Mesenteric fat pad (tissue), 1 donor: ENCODE data around the gene INS. TPM values are rescaled to one million over a fixed set of nuclear protein-coding genes. Genes with fewer than 3 reads are reported as not detected.
"Not testable (repeated sequence)": the region's sequence is repeated elsewhere in the genome, so short reads cannot be mapped to it uniquely, and the experiment has no call there.

Source experiments
- DNase-seq: peaks from one replicate; pipeline ENCODE4 v3.0.0-alpha.2; 2020; ENCODE audit warnings: low spot score
- total RNA-seq: library from RNA; stranded (reverse); fragmentation: NEBNext Ultra II Directional; extraction: Animal tissue kit (Norgen Biotek cat#: 25700); gene quantifications from one replicate; pipeline ENCODE4 v1.2.1, GENCODE V29; 2021
- donor health status: DM: yes; HTN: yes; CAD: no.

The INS gene
- total RNA-seq, 1 donor from 2014 or later = 0.74 TPM

DNA sequence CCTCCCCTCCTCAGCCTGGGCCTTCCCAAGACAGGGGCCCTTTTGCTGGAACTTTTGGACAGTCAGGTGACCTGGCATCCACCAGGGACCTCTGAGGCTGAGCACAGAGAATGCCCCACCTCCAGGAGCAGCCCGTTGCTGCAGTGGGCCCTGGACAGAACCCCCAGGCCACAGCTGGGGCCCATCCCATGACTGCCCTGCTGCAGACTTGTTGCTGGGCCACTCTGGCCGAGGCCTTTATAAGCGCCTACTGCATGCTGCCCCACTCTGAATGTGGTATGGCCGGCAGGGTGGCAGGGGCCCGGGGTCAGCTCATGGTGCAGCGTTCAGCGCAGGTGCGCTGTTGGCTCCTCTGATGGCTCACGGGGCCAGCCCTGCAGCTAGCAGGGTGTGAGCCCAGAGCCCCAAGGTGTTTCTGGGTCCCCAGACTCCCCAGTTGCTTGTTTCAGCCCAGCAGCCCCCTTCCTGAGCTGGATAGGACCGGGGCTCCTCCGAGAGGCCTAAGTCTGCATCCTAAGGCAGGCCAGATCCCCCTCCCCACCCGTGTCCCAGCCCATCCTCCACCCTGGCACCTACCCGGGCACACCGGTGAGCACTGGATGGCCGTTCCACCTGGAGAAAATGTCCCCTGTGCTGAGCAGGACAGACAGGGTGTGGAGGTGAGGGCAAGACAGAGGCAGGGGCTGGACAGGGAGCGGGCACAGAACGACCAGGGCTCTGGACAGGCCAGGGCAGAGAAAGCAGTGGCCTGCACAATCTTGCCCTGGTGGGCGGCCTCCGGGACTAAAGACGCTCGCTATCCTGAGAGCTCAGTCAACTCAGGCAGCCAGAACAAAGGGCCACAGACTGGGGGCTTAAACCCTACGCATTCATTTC lies 38.7 kb upstream of the INS start:
- no peak for DNase-seq

DNA sequence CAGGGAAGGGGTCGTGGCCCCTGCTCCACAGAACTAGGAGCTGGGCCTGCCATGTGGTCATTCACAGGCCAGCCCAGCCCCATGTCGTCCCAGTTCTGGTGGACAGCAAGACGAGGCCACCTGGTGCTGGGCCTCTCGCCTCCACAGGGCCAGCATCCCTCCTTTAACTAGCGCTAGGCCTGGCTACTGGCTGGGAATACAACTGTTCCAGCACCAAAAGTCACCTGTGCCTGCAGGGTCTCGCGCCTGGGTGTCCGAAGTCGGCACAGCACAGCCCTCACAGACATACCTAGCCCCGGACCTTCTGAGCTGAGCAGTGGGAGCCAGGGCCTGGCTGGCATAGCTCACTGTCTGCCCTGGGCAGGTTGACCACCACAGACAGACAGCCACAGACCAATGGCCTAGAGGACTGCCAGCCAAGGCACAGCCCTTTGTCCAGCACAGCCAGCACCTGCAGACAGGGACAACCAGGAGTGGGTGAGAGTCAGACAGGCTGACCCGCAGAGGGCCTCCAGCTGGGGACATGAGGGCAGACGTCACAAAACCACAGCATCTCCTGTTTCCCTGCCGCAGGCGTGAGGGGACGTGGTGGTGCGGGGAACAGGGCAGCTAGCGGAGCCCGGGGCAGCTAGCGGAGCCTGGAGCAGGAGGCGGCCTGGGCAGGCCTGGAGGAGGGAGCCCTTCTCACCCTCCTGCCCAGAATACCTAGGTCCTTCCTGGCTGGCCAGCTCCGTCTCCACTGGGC lies 37.8 kb upstream of the INS start:
- DNase-seq = no peak

DNA sequence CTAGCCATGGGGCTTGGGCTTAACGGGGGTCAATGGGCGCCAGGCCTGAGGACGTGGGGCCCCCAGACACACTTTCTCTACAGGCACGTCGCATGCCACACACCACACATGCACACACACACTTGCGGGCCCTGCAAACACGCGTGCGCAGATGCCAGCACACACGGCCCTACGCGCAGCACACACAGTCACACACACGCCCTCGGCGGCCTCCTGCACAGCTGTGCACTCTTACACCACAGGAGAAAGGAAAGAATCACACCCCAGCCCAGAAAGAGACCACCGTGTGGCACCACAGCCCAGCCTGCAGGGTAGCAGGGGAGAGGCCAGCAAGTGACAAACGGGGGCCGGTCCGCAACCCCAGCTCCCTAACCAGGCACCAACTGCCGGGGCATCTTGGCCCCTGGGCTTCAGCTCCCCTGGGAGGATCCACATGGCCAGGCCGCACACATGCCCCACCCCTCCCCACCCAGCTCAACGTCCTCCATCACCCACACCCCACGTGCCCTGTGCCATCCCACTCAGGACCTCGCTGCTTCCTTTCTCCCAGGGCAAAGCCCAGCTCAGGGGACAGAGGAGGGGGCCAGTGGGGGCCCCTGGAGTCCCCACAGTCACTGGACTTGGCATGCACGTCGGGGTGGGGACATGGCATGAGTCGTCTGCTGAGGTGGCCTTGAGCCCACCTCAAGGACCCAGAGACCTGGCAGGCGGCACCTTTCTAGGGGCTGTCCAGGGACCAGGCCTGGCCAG lies 36.9 kb upstream of the INS start:
- no peak for DNase-seq

DNA sequence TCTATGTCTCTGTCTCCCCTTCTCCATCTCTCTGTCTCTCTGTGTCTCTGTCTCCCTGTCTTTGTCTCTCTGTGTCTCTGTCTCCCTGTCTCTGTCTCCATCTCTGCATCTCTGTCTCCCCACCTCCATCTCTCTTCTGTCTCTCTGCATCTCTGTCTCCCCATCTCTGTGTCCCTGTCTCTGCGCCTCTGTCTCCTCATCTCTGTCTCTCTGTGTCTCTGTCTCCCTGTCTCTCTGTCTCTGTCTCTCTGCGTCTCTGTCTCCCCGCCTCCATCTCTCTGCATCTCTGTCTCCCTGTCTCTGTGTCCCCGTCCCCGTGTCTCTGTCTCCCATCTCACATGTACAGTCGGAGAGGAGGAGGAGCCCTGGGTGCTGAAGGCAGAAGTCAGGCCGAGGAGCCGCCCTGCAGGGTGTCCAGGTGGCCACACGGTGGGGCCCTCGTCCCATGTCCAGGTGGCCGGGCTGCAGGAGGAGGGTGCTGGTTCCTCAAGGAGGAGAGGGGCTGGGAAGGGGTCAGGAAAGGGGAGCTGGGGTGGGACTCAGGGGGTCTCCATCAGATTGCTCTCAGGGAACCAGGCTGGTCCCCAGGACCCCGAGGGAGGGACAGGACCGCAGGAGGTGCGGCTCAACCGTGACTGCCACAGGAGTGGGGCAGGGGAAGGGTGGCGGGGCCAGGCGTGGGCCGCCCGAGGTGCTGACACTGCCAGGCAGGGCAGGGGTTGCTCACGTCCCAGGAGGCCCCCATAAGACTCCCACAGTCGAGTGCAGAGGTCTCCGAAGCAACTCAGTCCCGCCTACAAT lies 36.2 kb upstream of the INS start:
- no peak for DNase-seq

DNA sequence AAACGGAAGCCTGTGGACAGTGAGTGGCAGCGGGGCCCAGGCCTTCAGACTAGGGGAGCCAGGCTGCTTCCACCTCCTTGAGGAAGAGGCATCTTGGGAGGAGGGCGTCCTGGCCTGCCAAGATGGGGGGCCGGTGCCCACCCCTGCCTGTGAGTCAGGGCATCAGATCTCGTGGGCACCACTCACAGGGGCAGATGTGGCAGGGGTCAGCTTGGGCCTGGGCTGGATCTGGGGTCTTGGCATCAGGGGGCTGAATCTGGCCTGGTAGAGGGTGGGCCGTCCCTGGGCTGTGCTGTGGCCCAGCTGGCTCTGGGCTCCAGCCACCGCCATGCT lies 34.7 kb upstream of the INS start:
- DNase-seq = no peak

DNA sequence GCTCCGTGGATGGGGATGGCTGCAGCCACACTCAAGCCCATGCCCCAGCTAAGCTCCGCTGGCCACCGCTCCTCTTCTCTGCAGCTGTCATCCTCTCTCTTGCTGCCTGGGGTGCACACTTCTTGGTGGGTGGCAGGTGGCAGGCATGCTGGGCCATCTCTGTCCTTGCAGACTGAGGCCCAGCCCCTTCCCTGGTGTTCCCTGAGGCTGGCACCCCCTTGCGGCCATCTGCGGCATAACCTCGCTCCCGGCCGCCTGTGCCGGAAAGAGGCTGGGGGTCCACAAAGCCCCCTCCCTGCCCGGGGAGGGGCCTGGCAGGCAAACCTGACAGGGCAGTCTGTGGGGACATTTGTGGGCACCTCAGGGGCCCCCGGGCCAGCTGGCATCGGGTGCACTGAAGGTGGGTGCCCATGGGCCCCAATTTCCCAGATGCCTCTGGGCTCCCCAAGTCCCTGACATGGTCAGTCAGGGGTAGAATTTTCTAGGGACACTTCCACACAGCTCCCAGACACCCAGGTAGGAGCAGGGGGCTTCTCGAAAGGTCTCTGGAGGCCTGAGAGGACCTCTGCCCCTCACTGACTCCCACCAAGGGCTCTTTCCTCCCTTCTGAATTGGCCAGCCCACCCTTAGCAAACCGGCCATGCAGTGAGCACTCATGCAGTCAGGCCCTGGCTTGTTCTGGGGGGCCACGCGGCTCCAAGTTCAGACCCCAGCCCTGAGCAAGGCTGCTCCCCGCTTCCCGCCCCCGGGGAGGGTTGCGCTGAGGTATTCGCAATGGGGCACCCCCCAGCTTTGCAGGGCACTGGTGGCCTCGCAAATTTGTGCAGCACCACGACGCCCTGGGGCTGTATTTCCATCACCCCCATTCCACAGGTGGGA lies 34.1 kb upstream of the INS start:
- DNase-seq = no peak

DNA sequence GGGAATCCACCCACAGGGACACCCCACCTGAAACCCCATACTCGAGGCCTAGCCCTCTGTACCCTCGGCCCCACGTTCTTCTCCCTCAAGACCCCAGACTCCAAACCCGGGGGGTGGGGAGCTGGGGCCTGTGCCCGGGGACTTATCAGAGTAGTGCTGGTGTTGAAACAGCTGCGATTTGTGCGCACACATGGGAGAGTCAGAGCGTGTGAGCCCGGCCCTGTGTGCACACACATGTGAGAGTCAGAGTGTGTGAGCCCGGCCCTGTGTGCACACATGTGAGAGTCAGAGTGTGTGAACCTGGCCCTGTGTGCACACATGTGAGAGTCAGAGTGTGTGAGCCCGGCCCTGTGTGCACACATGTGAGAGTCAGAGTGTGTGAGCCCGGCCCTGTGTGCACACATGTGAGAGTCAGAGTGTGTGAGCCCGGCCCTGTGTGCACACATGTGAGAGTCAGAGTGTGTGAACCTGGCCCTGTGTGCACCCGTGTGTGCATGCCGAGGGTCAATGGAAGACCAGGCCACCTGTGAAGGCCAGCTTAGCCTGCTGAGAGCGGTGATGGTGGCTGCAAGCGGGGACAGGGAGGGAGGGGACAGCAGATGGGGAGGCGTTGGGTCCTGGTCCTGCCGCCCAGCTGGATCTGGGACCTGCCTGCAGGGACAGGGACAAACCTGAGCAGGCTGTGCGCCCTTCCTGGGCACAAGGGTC lies 33.0 kb upstream of the INS start:
- DNase-seq = not testable (repeated sequence)

DNA sequence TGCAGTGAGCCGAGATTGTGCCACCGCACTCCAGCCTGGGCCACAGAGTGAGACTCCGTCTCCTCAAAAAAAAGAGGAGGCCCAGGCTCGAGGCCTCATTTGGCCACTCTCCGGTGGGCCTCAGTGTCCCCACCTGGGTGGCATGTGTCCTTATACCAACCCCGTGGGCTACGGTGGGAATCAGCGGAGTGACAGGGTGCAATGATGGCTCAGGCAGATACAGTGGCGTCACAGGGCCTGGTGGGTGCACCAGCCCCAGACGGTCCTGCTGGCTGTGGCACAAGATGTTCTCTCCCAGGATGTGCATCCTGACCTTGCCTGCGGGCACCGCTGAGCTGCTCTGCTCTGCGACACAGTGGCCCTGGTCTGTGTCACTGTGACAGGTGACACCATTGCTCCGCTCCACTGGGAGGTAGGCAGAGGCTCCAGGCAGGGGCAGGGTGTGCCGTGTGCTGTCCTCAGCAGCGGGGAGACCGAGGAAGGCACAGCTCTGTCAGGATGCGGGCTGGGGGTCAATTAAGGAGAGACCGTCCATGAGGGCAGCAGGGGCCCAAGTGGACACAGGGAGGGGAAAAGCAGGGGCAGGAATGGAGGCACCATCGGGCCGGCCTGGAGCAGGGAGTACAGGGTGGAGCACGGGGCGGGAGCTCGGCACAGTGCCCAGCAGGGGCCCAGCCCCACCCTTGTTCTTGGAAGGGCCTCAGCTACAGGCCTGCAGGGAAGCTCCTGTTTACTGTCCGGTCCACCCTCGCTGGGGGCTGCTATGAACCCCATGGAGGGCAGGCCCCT lies 32.3 kb upstream of the INS start:
- DNase-seq = no peak

DNA sequence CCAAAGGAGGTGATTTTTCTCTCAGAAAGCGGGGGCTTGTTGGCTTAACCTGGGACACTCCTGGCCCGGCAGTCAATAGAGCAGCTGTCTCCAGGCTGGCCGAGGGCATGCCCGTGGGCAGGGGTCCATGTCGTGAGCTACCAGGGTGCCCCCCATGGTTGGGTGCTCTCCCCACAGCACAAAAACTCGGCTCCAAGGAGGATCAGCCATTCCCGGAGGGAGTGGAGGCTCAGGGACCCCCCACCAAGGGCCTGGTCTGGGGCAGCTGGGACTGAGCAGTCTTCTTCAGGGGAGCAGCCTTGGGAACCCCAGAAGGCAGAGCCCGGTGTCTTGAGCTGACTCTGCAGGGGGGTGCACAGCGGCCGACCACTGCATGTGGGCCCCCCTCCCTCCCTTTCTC lies 31.4 kb upstream of the INS start:
- DNase-seq = no peak

DNA sequence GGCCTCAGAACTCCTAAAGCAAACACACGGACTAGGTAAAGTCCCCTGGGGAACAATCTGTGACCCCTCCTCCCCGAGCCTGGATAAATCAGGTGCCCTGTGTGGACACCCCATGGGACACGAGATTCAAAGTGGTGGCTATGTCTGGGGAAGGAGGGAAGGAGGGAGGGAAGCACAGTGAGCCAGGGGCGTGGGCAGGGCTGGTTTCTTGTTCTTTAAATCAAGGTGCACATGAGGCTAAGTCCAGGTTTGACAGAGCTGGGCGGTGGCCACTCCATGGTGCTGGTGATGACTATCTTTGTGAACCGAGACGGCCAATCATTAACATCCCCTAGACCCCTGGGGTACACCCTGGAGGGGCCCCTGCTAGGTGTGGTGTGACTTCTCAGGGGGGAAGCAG lies 30.9 kb upstream of the INS start:
- DNase-seq = no peak

DNA sequence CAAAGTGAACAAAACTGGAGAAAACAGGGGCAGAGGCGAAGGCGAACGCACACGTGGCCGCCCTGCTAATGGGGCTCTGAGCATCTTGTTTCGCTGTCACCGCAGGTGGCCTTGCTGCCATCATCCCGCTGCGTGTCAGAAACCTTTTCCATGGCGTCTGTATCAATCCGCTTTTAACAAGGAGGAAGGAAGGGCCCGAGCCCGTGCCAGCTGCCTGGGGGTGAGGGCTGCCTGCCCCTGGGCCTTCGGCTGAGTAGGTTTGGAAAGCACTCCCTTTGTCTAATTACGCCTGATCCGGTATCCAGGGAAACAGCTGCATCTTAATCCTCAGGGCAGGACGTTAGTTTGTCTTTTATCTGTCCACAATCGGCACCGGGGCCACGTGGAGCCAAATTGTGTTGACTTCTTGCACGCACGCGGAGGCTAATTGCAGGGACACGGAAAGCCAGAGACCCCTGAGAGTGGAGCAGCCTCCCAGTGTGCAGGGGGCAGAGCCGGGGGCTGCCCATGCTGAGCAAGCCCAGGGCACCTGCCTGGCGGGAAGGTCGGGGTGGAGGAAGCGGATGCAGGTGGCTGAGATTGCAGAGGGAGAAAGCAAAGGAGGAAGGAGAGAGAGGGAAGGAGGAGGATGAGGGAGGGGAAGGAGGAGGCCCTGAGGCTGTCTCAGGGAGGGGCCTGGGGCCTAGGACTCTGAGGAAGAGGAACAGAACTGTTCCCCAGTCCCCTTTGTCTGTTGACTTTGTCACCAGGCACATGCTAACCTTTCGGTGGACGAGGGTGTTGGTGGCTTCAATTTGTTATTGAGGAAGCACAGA lies 29.9 kb upstream of the INS start:
- no peak for DNase-seq

DNA sequence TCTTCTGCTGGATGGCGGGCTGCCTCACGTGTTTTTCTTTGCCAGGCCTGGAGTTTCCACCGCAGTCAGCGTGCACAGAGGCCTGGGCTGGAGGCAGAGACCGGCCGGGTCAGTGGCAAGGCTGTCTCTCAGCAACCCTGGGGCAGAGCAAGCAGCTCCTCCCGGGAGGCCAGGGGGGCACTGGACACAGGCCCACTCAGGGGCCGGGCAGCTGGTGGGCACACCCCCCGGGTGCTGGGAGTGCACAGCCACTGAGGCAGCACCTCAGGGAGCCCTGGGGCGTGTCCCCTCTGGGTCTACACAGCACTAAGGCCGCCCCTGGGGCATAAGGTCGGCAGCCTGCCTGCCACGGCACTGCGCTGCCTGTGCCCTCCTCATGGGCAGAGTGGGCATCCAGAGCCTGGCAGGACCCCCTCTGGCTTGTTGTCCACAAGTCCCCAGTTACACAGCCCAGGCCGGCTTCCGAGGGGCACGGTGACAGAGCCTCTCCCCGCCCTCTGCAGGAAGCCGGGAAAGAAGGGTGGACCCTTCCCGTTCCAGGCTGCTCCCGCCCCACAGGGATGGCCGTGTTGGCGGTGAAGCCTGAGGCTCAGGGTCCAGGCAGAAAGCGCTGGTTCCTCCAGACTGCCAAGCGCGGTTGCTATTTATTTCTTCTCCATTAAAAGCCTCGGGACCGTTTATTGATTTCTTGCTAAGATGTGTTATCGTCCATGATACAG lies 29.1 kb upstream of the INS start:
- no peak for DNase-seq

DNA sequence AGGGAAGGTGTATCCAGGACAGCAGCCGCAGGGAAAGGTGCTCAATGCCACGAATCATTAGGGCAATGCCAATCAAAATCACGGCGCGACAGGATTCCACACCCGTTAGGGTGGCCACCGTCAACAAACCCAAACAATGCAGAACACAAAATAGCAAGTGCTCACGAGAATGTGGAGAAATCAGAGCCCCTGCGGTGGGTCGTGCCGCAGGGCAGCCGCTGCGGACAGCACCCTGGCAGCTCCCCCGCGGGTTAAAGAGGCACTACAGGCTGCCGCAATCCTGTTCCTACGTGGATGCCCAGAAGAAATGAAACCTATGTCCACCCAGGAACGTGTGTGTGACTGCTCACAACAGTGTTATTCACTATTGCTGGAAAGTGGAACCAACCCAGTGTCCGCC lies 27.7 kb upstream of the INS start:
- no peak for DNase-seq

DNA sequence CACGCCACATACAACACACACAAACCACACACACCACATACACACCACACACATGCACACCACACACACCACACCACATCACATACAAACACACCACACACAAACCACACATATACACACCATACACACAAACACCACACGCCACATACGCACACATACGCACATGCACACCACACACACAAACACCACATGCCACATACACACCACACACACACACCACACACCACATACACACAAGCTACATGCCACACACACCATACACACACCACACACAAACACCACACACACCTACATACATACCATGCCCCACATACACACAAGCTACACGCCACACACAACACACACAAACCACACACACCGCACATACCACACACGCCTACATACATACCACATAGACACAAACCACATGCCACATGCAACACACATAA lies 26.3 kb upstream of the INS start:
- DNase-seq = no peak

DNA sequence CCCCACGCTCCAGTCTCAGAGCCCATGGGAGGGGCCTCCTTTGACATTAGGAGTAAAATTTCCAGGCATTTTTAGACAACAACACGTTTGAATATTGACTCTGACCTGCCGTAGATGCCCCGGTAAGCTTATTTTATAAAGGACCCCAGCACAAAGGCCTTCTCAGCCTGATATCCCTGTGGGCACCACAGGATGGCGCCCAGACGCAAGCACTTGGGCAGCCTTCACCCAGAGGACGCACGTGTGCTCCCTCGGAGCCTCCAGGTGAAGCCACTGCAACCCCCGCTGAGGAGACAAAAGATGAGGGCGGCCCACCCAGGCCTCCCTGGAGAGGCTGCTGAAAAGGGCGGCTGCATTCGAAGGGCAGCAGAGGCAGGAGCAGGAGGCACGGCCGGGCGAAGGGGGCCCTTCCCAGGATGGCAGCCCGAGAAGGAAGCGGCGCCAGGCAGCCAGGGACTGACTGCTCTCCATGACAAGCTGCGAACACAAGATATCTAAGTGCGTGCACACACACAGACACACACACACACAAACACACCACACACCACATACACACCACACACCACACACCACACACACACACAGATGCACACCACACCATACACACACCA lies 25.8 kb upstream of the INS start:
- DNase-seq = no peak

DNA sequence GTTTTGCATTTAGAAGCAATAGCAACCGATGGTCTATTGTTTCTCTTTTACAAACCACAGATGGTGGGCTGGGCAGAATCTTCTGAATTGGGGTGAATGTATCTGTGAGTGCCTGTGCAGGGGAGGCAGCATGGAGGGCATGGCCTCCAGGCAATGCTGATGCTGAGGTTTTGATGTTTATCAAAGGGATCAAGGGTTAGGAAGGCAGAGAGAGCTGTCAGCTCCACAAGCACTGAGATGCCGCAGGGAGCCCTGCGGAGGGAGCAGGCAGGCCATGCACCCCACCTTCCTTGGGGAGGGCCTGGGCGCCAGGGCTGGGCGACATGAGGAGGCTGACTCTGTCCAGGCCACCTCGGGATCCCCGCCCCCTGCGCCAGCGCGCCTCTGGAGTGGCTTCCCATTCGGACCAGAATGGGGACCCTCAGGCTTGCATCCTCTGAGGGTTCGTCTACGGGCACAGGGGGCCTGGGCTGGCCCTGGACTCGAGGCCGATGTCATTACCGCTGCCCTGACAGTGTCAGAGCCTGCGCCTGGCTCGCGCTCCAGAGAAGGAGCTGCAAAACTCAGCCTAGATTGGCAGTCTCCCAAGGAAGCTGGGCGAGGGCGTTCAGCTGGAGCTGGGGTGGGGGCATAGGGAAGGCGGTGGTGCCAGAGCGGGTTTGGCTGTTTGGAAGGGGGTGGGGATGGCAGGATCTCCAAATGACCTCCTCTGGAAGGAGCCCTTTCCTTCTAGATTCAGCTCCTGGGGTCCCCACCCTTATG lies 24.5 kb upstream of the INS start:
- DNase-seq = no peak
